ENCODE data around the gene ADCY4.

The ADCY4 gene

GRCh38 chr14:24310646-24311604 is 23.9 kb downstream of the ADCY4 start, which contains the start of gene LTB4R:
LTB4R (plus strand) TSS chr14:24311502; CDS start chr14:24315652, 4,150 bp downstream.
- Mint-ChIP-seq H3K36me3 (ENCODE audit: low read depth) (peaks cover 15% of the 10 kb centered on the region), H3K9me3 (no peaks in the 10 kb centered on the region), H3K4me3 (no peak within 1 kb of the TSS), H3K27me3 (ENCODE audit: low read depth, poor library complexity) (peaks cover 12% of the 10 kb centered on the region), H3K4me1 (peaks cover 17% of the 10 kb centered on the region), H3K27ac (peak within 1 kb of the TSS; percentile 29)
- TF ChIP-seq CTCF (IDR thresholded peaks at IDR 0.05) = no peak
- no peak for DNase-seq

GRCh38 chr14:24310265-24310645 is 24.6 kb downstream of the ADCY4 start:
- Mint-ChIP-seq H3K27me3 (ENCODE audit: low read depth, poor library complexity) (peaks cover 9% of the 10 kb centered on the region), H3K4me1 (peaks cover 17% of the 10 kb centered on the region), H3K9me3 (no peaks in the 10 kb centered on the region), H3K27ac (peak overlapping the region; percentile 29), H3K36me3 (ENCODE audit: low read depth) (peaks cover 21% of the 10 kb centered on the region), H3K4me3 (no peak overlapping the region)
- no peak for TF ChIP-seq CTCF (IDR thresholded peaks at IDR 0.05)
- DNase-seq = no peak

- Mint-ChIP-seq H3K36me3 (ENCODE audit: low read depth) (peaks cover 27% of the 10 kb centered on the region), H3K9me3 (no peaks in the 10 kb centered on the region), H3K27me3 (ENCODE audit: low read depth, poor library complexity) (peaks cover 6% of the 10 kb centered on the region), H3K27ac (peak within 1 kb of the TSS; percentile 74), H3K4me1 (peaks cover 17% of the 10 kb centered on the region), H3K4me3 (no peak within 1 kb of the TSS)
- TF ChIP-seq CTCF (IDR thresholded peaks at IDR 0.05) = no peak
- DNase-seq = no peak
Measured at GRCh38 chr14:24309538-24310264, 25.2 kb downstream of the ADCY4 start, which contains the start of gene LTB4R2. LTB4R2 (plus strand) TSS chr14:24310140; CDS start chr14:24310665, 525 bp downstream.

- peaks cover 17% of the 10 kb centered on the region for H3K4me1 Mint-ChIP-seq
- peaks cover 36% of the 10 kb centered on the region for H3K36me3 Mint-ChIP-seq (ENCODE audit: low read depth)
- no peak for TF ChIP-seq CTCF (IDR thresholded peaks at IDR 0.05)
- H3K9me3 Mint-ChIP-seq = no peaks in the 10 kb centered on the region
- DNase-seq = no peak
- no peak overlapping the region for H3K4me3 Mint-ChIP-seq
- H3K27ac Mint-ChIP-seq = peak overlapping the region; percentile 74
- H3K27me3 Mint-ChIP-seq (ENCODE audit: low read depth, poor library complexity) = no peaks in the 10 kb centered on the region
Measured at GRCh38 chr14:24308342-24309124, 26.3 kb downstream of the ADCY4 start.

GRCh38 chr14:24307575-24308341 is 27.1 kb downstream of the ADCY4 start, which contains the start of gene CIDEB:
CIDEB (minus strand) TSS chr14:24307977; CDS start chr14:24307858, 119 bp downstream.
- H3K4me1 Mint-ChIP-seq = peaks cover 13% of the 10 kb centered on the region
- H3K4me3 Mint-ChIP-seq = no peak within 1 kb of the TSS
- H3K27ac Mint-ChIP-seq = peak within 1 kb of the TSS; percentile 53
- TF ChIP-seq CTCF (IDR thresholded peaks at IDR 0.05) = peak; percentile 93
- peak; percentile 74 for DNase-seq
- no peaks in the 10 kb centered on the region for H3K27me3 Mint-ChIP-seq (ENCODE audit: low read depth, poor library complexity)
- no peaks in the 10 kb centered on the region for H3K9me3 Mint-ChIP-seq
- peaks cover 37% of the 10 kb centered on the region for H3K36me3 Mint-ChIP-seq (ENCODE audit: low read depth)

All from nephron progenitor cell (in vitro differentiated cells).